ENCODE results near the gene ZFY. TPM values are rescaled to one million over a fixed set of nuclear protein-coding genes. Genes with fewer than 3 reads are reported as not detected.
"Not testable (repeated sequence)": the region's sequence is repeated elsewhere in the genome, so short reads cannot be mapped to it uniquely, and the experiment has no call there.

Gene ZFY
- total RNA-seq, 1 experiment from 2014 or later: not detected

- intact Hi-C loops (cut with micrococcal nuclease): no loop called here
- H3K27me3 ChIP-seq (ENCODE audit: low read length): no peaks in the 10 kb centered on the region
- H3K79me2 ChIP-seq (ENCODE audit: low read length): no peaks in the 10 kb centered on the region
- BruUV-seq (replicated peaks): no TSS peak
- H4K20me1 ChIP-seq (ENCODE audit: low read length): no peaks in the 10 kb centered on the region
- no peak for ATAC-seq
- H3K27ac ChIP-seq (ENCODE audit: low read length): no peak overlapping the region
- H3F3A ChIP-seq (ENCODE audit: low read length, unreplicated experiment): no peaks in the 10 kb centered on the region
- no peaks in the 10 kb centered on the region for H3K9me3 ChIP-seq (ENCODE audit: low read length)
- CTCF ChIA-PET: no interaction called here
- POLR2A ChIA-PET (ENCODE audit: unreplicated experiment): no interaction called here
- no peak for DNase-seq
- no peak overlapping the region for H2AFZ ChIP-seq (ENCODE audit: low read length)
- no peak overlapping the region for H3K9ac ChIP-seq (ENCODE audit: low read length)
- H3K4me3 ChIP-seq (ENCODE audit: low read length): no peak overlapping the region
- H3K9me2 ChIP-seq (replicated peaks; ENCODE audit: low read length): no peaks in the 10 kb centered on the region
- TF ChIP-seq EZH2 (IDR thresholded peaks at IDR 0.05; ENCODE audit: low read length, unreplicated experiment) (no peak), EZH2phosphoT487 (IDR thresholded peaks at IDR 0.05; ENCODE audit: borderline replicate concordance, low read length) (no peak), CTCF (conservative IDR thresholded peaks at IDR 0.05; ENCODE audit: low read depth, low read length) (no peak)
- no peaks in the 10 kb centered on the region for H3K4me1 ChIP-seq (ENCODE audit: insufficient read depth, low read length)
- no peaks in the 10 kb centered on the region for H3K36me3 ChIP-seq (ENCODE audit: low read depth, low read length)
- no peak overlapping the region for H3K4me2 ChIP-seq (ENCODE audit: low read length)
These were observed 67.7 kb downstream of the ZFY start for GRCh38 chrY:3002680-3003515.

GRCh38 chrY:3003516-3003830, 68.3 kb downstream of the ZFY start:
- no TSS peak for BruUV-seq (replicated peaks)
- no peak for TF ChIP-seq EZH2 (IDR thresholded peaks at IDR 0.05; ENCODE audit: low read length, unreplicated experiment)
- no peak for TF ChIP-seq EZH2phosphoT487 (IDR thresholded peaks at IDR 0.05; ENCODE audit: borderline replicate concordance, low read length)
- no peak for TF ChIP-seq CTCF (conservative IDR thresholded peaks at IDR 0.05; ENCODE audit: low read depth, low read length)
- DNase-seq (no peak), ATAC-seq (no peak)
- no peaks in the 10 kb centered on the region for H3K36me3 ChIP-seq (ENCODE audit: low read depth, low read length)
- H3K4me2 ChIP-seq (ENCODE audit: low read length): no peak overlapping the region
- no peaks in the 10 kb centered on the region for H3K4me1 ChIP-seq (ENCODE audit: insufficient read depth, low read length)
- H3K27me3 ChIP-seq (ENCODE audit: low read length): no peaks in the 10 kb centered on the region
- H2AFZ ChIP-seq (ENCODE audit: low read length): no peak overlapping the region
- no peaks in the 10 kb centered on the region for H3K9me3 ChIP-seq (ENCODE audit: low read length)
- no peaks in the 10 kb centered on the region for H3K79me2 ChIP-seq (ENCODE audit: low read length)
- ChIA-PET POLR2A (ENCODE audit: unreplicated experiment) (no interaction called here), CTCF (no interaction called here)
- intact Hi-C loops (cut with micrococcal nuclease): no loop called here
- no peaks in the 10 kb centered on the region for H4K20me1 ChIP-seq (ENCODE audit: low read length)
- H3F3A ChIP-seq (ENCODE audit: low read length, unreplicated experiment): no peaks in the 10 kb centered on the region
- no peak overlapping the region for H3K9ac ChIP-seq (ENCODE audit: low read length)
- H3K4me3 ChIP-seq (ENCODE audit: low read length): no peak overlapping the region
- no peak overlapping the region for H3K27ac ChIP-seq (ENCODE audit: low read length)
- H3K9me2 ChIP-seq (replicated peaks; ENCODE audit: low read length): no peaks in the 10 kb centered on the region

- Histone ChIP-seq H3K4me2 (ENCODE audit: low read length) (no peak overlapping the region), H4K20me1 (ENCODE audit: low read length) (no peaks in the 10 kb centered on the region), H2AFZ (ENCODE audit: low read length) (no peak overlapping the region), H3K4me1 (ENCODE audit: insufficient read depth, low read length) (no peaks in the 10 kb centered on the region), H3F3A (ENCODE audit: low read length, unreplicated experiment) (no peaks in the 10 kb centered on the region), H3K27ac (ENCODE audit: low read length) (no peak overlapping the region), H3K9me3 (ENCODE audit: low read length) (no peaks in the 10 kb centered on the region), H3K4me3 (ENCODE audit: low read length) (no peak overlapping the region), H3K36me3 (ENCODE audit: low read depth, low read length) (no peaks in the 10 kb centered on the region), H3K79me2 (ENCODE audit: low read length) (no peaks in the 10 kb centered on the region), H3K9ac (ENCODE audit: low read length) (no peak overlapping the region), H3K9me2 (replicated peaks; ENCODE audit: low read length) (no peaks in the 10 kb centered on the region), H3K27me3 (ENCODE audit: low read length) (no peaks in the 10 kb centered on the region)
- intact Hi-C loops (cut with micrococcal nuclease): no loop called here
- POLR2A ChIA-PET (ENCODE audit: unreplicated experiment): no interaction called here
- CTCF ChIA-PET: no interaction called here
- BruUV-seq (replicated peaks): no TSS peak
- DNase-seq (no peak), ATAC-seq (no peak)
- TF ChIP-seq CTCF (conservative IDR thresholded peaks at IDR 0.05; ENCODE audit: low read depth, low read length) (no peak), EZH2phosphoT487 (IDR thresholded peaks at IDR 0.05; ENCODE audit: borderline replicate concordance, low read length) (no peak), EZH2 (IDR thresholded peaks at IDR 0.05; ENCODE audit: low read length, unreplicated experiment) (no peak)
These were observed 68.7 kb downstream of the ZFY start for GRCh38 chrY:3003846-3004245.

- H3K79me2 ChIP-seq (ENCODE audit: low read length); H3K4me1 ChIP-seq (ENCODE audit: insufficient read depth, low read length); CTCF ChIA-PET; ATAC-seq; POLR2A ChIA-PET (ENCODE audit: unreplicated experiment); H3K27me3 ChIP-seq (ENCODE audit: low read length); H3K36me3 ChIP-seq (ENCODE audit: low read depth, low read length); DNase-seq; H3K9ac ChIP-seq (ENCODE audit: low read length); H4K20me1 ChIP-seq (ENCODE audit: low read length); H3K4me2 ChIP-seq (ENCODE audit: low read length); intact Hi-C loops (cut with micrococcal nuclease); H3F3A ChIP-seq (ENCODE audit: low read length, unreplicated experiment); H3K9me3 ChIP-seq (ENCODE audit: low read length); BruUV-seq (replicated peaks); H3K27ac ChIP-seq (ENCODE audit: low read length); H3K9me2 ChIP-seq (replicated peaks; ENCODE audit: low read length); H2AFZ ChIP-seq (ENCODE audit: low read length); H3K4me3 ChIP-seq (ENCODE audit: low read length): not testable (repeated sequence)
These were observed 70.8 kb downstream of the ZFY start for GRCh38 chrY:3006031-3006430.

All from PC-3 (cell line).